Measurements from ENCODE around the gene CHST2.

CHST2 gene

GRCh38 chr3:143127801-143128200, 8.2 kb downstream of the CHST2 start:
- no peak for DNase-seq (ENCODE audit: low read depth, low spot score)
- ChIA-PET CTCF (no interaction called here), POLR2A (no interaction called here)
- no peak for TF ChIP-seq CTCF (IDR thresholded peaks at IDR 0.05; ENCODE audit: insufficient read depth, low read length, missing control alignments)
- H3K4me3 ChIP-seq (ENCODE audit: low read depth, low read length): no peak overlapping the region

GRCh38 chr3:143128227-143128955, 8.8 kb downstream of the CHST2 start:
- CTCF ChIA-PET: no interaction called here
- POLR2A ChIA-PET: no interaction called here
- no peak for DNase-seq (ENCODE audit: low read depth, low spot score)
- H3K4me3 ChIP-seq (ENCODE audit: low read depth, low read length): no peak overlapping the region
- no peak for TF ChIP-seq CTCF (IDR thresholded peaks at IDR 0.05; ENCODE audit: insufficient read depth, low read length, missing control alignments)

GRCh38 chr3:143132246-143132980, 12.8 kb downstream of the CHST2 start:
- ChIA-PET POLR2A (no interaction called here), CTCF (interaction anchor here (2.2 to 3.0 kb wide), 2 partner anchors 9 to 12 kb away, joined by 9 to 12 read pairs; no protein-coding TSS in a partner anchor)
- TF ChIP-seq CTCF (IDR thresholded peaks at IDR 0.05; ENCODE audit: insufficient read depth, low read length, missing control alignments): no peak
- H3K4me3 ChIP-seq (ENCODE audit: low read depth, low read length): no peak overlapping the region
- no peak for DNase-seq (ENCODE audit: low read depth, low spot score)

GRCh38 chr3:143134471-143134870, 14.9 kb downstream of the CHST2 start:
- no peak overlapping the region for H3K4me3 ChIP-seq (ENCODE audit: low read depth, low read length)
- ChIA-PET POLR2A (no interaction called here), CTCF (interaction anchor here (1.2 to 3.0 kb wide), 4 partner anchors 10 to 539 kb away, joined by 3 to 9 read pairs (median 6); no protein-coding TSS in a partner anchor)
- no peak for TF ChIP-seq CTCF (IDR thresholded peaks at IDR 0.05; ENCODE audit: insufficient read depth, low read length, missing control alignments)
- DNase-seq (ENCODE audit: low read depth, low spot score): no peak

- peak; percentile 92 for DNase-seq (ENCODE audit: low read depth, low spot score)
- TF ChIP-seq CTCF (IDR thresholded peaks at IDR 0.05; ENCODE audit: insufficient read depth, low read length, missing control alignments): no peak
- POLR2A ChIA-PET: no interaction called here
- H3K4me3 ChIP-seq (ENCODE audit: low read depth, low read length): no peak overlapping the region
- CTCF ChIA-PET: interaction anchor here (0.6 to 2.1 kb wide), 4 partner anchors 10 to 538 kb away, joined by 3 to 7 read pairs (median 4); no protein-coding TSS in a partner anchor
Measured at GRCh38 chr3:143135150-143135549, 15.6 kb downstream of the CHST2 start.

DNA sequence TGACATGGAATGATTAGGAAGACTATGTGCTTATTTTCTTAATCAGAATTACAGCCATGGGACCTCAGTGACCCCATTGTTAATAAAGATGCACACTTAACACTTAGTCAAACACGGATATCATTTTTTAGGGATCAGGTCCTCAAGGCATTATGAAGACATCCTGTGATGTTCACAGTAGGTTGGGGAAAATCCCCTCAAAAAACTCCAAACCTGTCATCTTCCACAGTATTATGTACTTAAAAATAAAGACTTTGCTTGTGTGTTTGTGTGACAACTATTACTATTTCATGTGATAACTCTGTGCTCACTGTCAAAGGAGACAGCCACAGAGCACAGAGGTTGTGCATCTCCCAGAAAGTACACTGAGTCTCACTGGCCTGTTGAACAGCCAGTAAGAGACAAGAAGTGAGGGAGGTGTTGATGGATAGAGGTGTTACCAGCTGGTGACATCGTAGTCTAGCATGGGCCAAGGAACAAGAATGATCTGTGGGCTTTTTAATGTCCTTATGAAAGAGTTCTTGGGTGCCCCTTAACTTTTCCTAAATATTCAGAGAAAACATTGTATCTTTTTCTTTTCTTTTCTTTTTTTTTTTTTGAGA, 18.0 kb downstream of the CHST2 start:
- ChIA-PET POLR2A (no interaction called here), CTCF (no interaction called here)
- no peak overlapping the region for H3K4me3 ChIP-seq (ENCODE audit: low read depth, low read length)
- no peak for TF ChIP-seq CTCF (IDR thresholded peaks at IDR 0.05; ENCODE audit: insufficient read depth, low read length, missing control alignments)
- no peak for DNase-seq (ENCODE audit: low read depth, low spot score)
